ENCODE measurements around the gene TREM1.

DNA sequence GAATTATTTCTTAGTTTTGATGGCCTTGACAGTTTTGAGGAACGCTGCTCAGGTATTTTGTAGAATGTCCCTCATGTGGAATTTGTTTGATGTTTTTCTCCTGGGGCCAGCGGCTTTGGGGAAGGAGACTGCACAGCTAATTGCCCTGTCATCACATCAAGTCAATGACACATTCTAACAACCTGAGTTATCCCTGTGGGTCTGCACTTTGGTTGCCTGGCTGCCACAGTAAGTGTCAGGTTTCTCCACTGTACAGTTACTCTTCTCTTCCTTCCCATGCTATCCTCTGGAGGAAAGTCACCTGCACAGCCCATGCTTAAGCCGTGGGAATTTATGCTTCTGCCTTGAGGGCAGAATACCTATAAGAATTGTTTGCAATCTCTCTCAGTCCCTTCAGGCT, 59.7 kb downstream of the TREM1 start:
- TF ChIP-seq POLR2A (IDR thresholded peaks at IDR 0.05; ENCODE audit: extremely low read depth, insufficient read length) (no peak), CTCF (IDR thresholded peaks at IDR 0.05; ENCODE audit: low read depth, low read length) (no peak), MAX (IDR thresholded peaks at IDR 0.05; ENCODE audit: low read depth, low read length) (no peak)
